GM12878 (cell line): Measurements from ENCODE around the gene WDR26. TPM values are rescaled to one million over a fixed set of nuclear protein-coding genes. Genes with fewer than 3 reads are reported as not detected.

ENCODE experiments used
- ATAC-seq: fragments of 200-7000 bp; cut with Tn5 transposase; 3 replicates; pipeline ENCODE4 v1.9.1; 2020; ENCODE audit warnings: mild to moderate bottlenecking, moderate library complexity
- BruUV-seq: library from RNA; stranded (reverse); fragments of 400-500 nt; replicated peaks from 2 replicates; lab custom pipeline; 2021; lab: Mats Ljungman, UMichigan
- CTCF ChIA-PET: fragments of 300-600 bp; sonication (Branson Sonifier 250); formaldehyde crosslinking; extraction: SDS; loops from one replicate; lab custom pipeline; 2021; ENCODE audit warnings: inconsistent platforms; lab: Yijun Ruan, JAX
- POLR2A ChIA-PET: fragments of 350-600 bp; formaldehyde crosslinking; extraction: SDS; loops from one replicate; lab custom pipeline; 2021; ENCODE audit warnings: inconsistent platforms; lab: Charles Lee
- RAD21 ChIA-PET: fragments of 300-600 bp; sonication (Branson Sonifier 250); formaldehyde crosslinking; loops from one replicate; lab custom pipeline; 2023; ENCODE audit warnings: antibody characterized with exemption; ENCODE audit not compliant: unreplicated experiment; lab: Charles Lee
- SMC1A ChIA-PET: fragments of 300-600 bp; sonication (Branson Sonifier 250); formaldehyde crosslinking; loops from one replicate; lab custom pipeline; 2023; ENCODE audit not compliant: unreplicated experiment, uncharacterized antibody; lab: Charles Lee
- DNase-seq: peaks from one replicate; pipeline ENCODE4 v3.0.0-alpha.2; 2011; ENCODE audit warnings: low read depth, low spot score
- FAIRE-seq: peaks from 3 replicates; lab custom pipeline; 2011; peaks lifted over from hg19 to GRCh38; lab: Jason Lieb, UNC
- H2AFZ ChIP-seq: 2 replicates; pipeline ENCODE4 v1.6.0; 2011; ENCODE audit warnings: low read depth, low read length, control low read depth; ENCODE audit not compliant: control insufficient read depth
- H3K27ac ChIP-seq: 2 replicates; pipeline ENCODE4 v1.5.1; 2011; ENCODE audit warnings: control low read depth; ENCODE audit not compliant: control insufficient read depth, insufficient read depth
- H3K27me3 ChIP-seq, 2 experiments: replicated peaks in 1 of 2; 2 replicates each; pipeline versions ENCODE4 v1.6.0 to v1.6.1; 2011; ENCODE audit warnings: low read length in 1 of 2; ENCODE audit not compliant: control insufficient read depth in 2 of 2, insufficient read depth in 2 of 2
- H3K36me3 ChIP-seq, 2 experiments: 2 replicates each; pipeline ENCODE4 v1.5.1; 2011; ENCODE audit warnings: low read length in 1 of 2; ENCODE audit not compliant: control insufficient read depth in 2 of 2, insufficient read depth in 2 of 2
- H3K4me1 ChIP-seq: 2 replicates; pipeline ENCODE4 v1.6.1; 2011; ENCODE audit warnings: mild to moderate bottlenecking, low read length, moderate library complexity, mixed read lengths; ENCODE audit not compliant: control insufficient read depth, insufficient read depth
- H3K4me2 ChIP-seq: 2 replicates; pipeline ENCODE4 v1.6.0; 2011; ENCODE audit warnings: control low read depth; ENCODE audit not compliant: control insufficient read depth, insufficient read depth
- H3K4me3 ChIP-seq: fragments of 200-600 bp; sonication (generic); 2 replicates; pipeline ENCODE4 v1.5.1; 2016
- H3K79me2 ChIP-seq: 2 replicates; pipeline ENCODE4 v1.6.0; 2011; ENCODE audit warnings: low read length; ENCODE audit not compliant: control insufficient read depth, insufficient read depth
- H3K9ac ChIP-seq: 2 replicates; pipeline ENCODE4 v1.8.0; 2011; ENCODE audit warnings: low read length, control low read depth, mixed read lengths; ENCODE audit not compliant: control insufficient read depth, insufficient read depth
- H3K9me3 ChIP-seq: replicated peaks from 3 replicates; pipeline ENCODE4 v1.5.1; 2011; ENCODE audit warnings: mild to moderate bottlenecking, low read length; ENCODE audit not compliant: control insufficient read depth, insufficient read depth
- H4K20me1 ChIP-seq: 2 replicates; pipeline ENCODE4 v1.6.0; 2011; ENCODE audit not compliant: control insufficient read depth, insufficient read depth
- DPF2 ChIP-seq: fragments of 450-650 bp; IDR thresholded peaks from 2 replicates; pipeline ENCODE4 v1.6.1; 2017; ENCODE audit warnings: mild to moderate bottlenecking
- EED ChIP-seq: sonication (generic); IDR thresholded peaks from 2 replicates; pipeline ENCODE4 v1.6.1; 2016; ENCODE audit warnings: antibody characterized with exemption, low read depth
- HDGF ChIP-seq: fragments of 450-650 bp; IDR thresholded peaks from 2 replicates; pipeline ENCODE4 v1.6.1; 2016; ENCODE audit warnings: antibody characterized with exemption
- IRF4 ChIP-seq: IDR thresholded peaks from 2 replicates; pipeline ENCODE4 v1.6.1; 2011; ENCODE audit warnings: low read depth, low read length
- KLF5 ChIP-seq: fragments of 450-650 bp; IDR thresholded peaks from 2 replicates; pipeline ENCODE4 v1.6.1; 2014; ENCODE audit warnings: mild to moderate bottlenecking; ENCODE audit not compliant: partially characterized antibody
- MTA2 ChIP-seq: fragments of 450-650 bp; IDR thresholded peaks from 2 replicates; pipeline ENCODE4 v1.6.1; 2016; ENCODE audit warnings: low read depth, mild to moderate bottlenecking, moderate library complexity
- NBN ChIP-seq: fragments of 450-650 bp; IDR thresholded peaks from 2 replicates; pipeline ENCODE4 v1.6.1; 2016
- PAX5 ChIP-seq: IDR thresholded peaks from 2 replicates; pipeline ENCODE4 v1.6.1; 2011; ENCODE audit warnings: low read depth, low read length, borderline replicate concordance
- SP1 ChIP-seq: IDR thresholded peaks from one replicate; pipeline ENCODE4 v1.6.1; 2011; ENCODE audit warnings: low read depth, low read length
- SPI1 ChIP-seq: IDR thresholded peaks from 2 replicates; pipeline ENCODE4 v1.6.1; 2011; ENCODE audit warnings: low read depth, mild to moderate bottlenecking, low read length, moderate library complexity, borderline replicate concordance; ENCODE audit not compliant: insufficient read depth
- YY1 ChIP-seq: IDR thresholded peaks from 2 replicates; pipeline ENCODE4 v1.6.1; 2011; ENCODE audit warnings: low read depth, mild to moderate bottlenecking, low read length
- whole genome bisulfite sequencing: methylation state at CpG from one replicate; pipeline ENCODE4 v1.1.6; 2016; ENCODE audit warnings: low lambda C conversion rate; ENCODE audit not compliant: insufficient replicate concordance, insufficient coverage; ENCODE audit errors: missing lambda C conversion rate; 5-methylcytosine and 5-hydroxymethylcytosine counted together
- in situ Hi-C: fragments of 300-500 bp; cut with MboI; formaldehyde crosslinking; loops from 9 replicates; pipeline ENCODE4 v1.14.3; 2018; ENCODE audit warnings: mixed read lengths
- intact Hi-C: fragments of 100-400 bp; cut with micrococcal nuclease; formaldehyde crosslinking; loops from one replicate; pipeline ENCODE4 v1.14.2; 2022; ENCODE audit not compliant: unreplicated experiment
- polyA plus RNA-seq, 11 experiments: library from polyadenylated mRNA; depleted of rRNA in 4 of 11; unstranded in 6 of 11; stranded (reverse) in 5 of 11; fragments of >200 nt; fragmentation: Nextera tagmentation in 4 of 11; fragmentation: Illumina TruSeq in 1 of 11; extraction: Ambion mirVana in 4 of 11; extraction: Trizol in 1 of 11; gene quantifications; 1 replicate in 1 of 11; 2 replicates in 10 of 11; pipeline versions ENCODE4 v1.2.1 to v1.2.3, GENCODE V29; 2011 to 2016; ENCODE audit warnings: inconsistent platforms in 2 of 11, missing spikeins in 2 of 11, low read depth in 1 of 11
- total RNA-seq, 4 experiments: library from RNA; depleted of rRNA in 3 of 4; stranded (reverse); fragments of >200 nt in 3 of 4; fragmentation: Illumina TruSeq in 1 of 4; extraction: Trizol in 1 of 4; gene quantifications; 2 replicates each; pipeline versions ENCODE4 v1.2.1 to v1.2.3, GENCODE V29; 2013 to 2021
- TF ChIP-seq, protein P1 (sequence below): fragments of 450-650 bp; IDR thresholded peaks from 2 replicates; pipeline ENCODE4 v1.6.1; 2017; ENCODE audit warnings: mild to moderate bottlenecking, moderate library complexity
- TF ChIP-seq, protein P2 (sequence below): fragments of 450-650 bp; IDR thresholded peaks from 2 replicates; pipeline ENCODE4 v1.6.1; 2014; ENCODE audit warnings: mild to moderate bottlenecking

The WDR26 gene
- total and polyA plus RNA-seq, 10 of the 15 experiments (the other 5 are each of a cell fraction or from before 2014, with no cell fraction given) = 6.6 to 47.0 (median 24.4) TPM

DNA sequence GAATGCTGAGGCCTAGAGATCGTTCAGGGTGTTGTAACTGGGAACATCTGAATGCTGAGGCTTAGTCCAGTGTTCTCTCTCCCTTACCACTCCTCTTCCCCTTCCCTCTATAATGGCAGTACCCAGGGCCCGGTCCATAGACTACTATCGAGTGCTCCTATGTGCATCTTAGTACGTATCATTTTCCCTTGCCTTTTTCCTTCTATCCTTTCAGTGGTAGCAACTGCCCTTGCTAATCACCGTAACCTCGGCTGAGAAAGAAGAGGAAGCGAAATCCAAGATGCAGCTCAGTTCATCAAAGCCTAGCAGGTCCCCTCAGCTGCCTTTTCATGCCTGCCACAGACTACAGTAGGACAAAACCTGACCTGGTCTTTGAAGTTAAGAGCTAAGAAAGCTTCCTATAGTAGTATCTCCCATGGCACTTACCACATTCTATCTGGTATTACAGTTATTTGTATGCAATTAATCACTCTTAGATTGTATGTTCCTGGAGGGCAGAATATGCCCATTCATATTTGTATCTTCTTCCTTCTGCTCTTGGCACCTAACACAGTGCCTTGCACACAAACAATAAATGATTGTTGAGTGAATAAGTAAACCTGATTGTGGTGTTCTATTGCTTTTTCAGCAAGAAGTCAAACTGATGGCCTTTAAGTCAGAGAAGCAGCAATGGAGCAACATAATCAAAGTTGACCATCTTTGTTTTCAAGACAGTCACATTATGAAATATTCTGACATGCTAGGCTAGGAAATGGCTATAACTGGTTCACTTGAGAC lies 55.6 kb downstream of the WDR26 start:
- 64% methylated on average over 7 of the region's 7 CpGs for WGBS
- CTCF ChIA-PET = interaction anchor here (0.7 to 3.4 kb wide), 12 partner anchors 9 to 263 kb away, joined by 3 to 17 read pairs (median 3); no protein-coding TSS in a partner anchor
- Histone ChIP-seq H3K4me2 (peak overlapping the region; percentile 72), H3K4me1 (peaks cover 44% of the 10 kb centered on the region), H3K9me3 (no peaks in the 10 kb centered on the region), H3K27me3 (no peaks in the 10 kb centered on the region), H3K27ac (peak overlapping the region; percentile 69), H3K36me3 (peaks cover 3 to 10% of the 10 kb centered on the region in 2 experiments; a peak in 3 of 4 replicates), H3K4me3 (no peak overlapping the region), H2AFZ (no peak overlapping the region), H3K79me2 (no peaks in the 10 kb centered on the region), H3K9ac (no peak overlapping the region), H4K20me1 (no peaks in the 10 kb centered on the region)
- no TSS peak for BruUV-seq
- RAD21 ChIA-PET = interaction anchor here (1.0 to 2.8 kb wide), 8 partner anchors 11 to 263 kb away, joined by 4 to 23 read pairs (median 6); partner anchors contain the start of gene CNIH4
- SMC1A ChIA-PET = interaction anchor here (1.0 to 2.3 kb wide), 9 partner anchors 10 to 119 kb away, joined by 3 to 12 read pairs (median 5); no protein-coding TSS in a partner anchor
- POLR2A ChIA-PET = interaction anchor here (1.1 to 3.3 kb wide), 5 partner anchors 10 to 78 kb away, joined by 4 to 18 read pairs (median 9); no protein-coding TSS in a partner anchor
- peak; percentile 75 for ATAC-seq
- no peak for FAIRE-seq
- in situ Hi-C loops (no loop called here), intact Hi-C loops (no loop called here)
- DNase-seq = peak; percentile 34
- TF ChIP-seq MTA2 (peak; percentile 8; the same call in 1 of the 2 replicates), YY1 (0 out of 2 replicates have a peak, but pooled peaks have one; percentile 28), SP1 (no peak), PAX5 (no peak), NBN (0 out of 2 replicates have a peak, but pooled peaks have one; percentile 33), DPF2 (0 out of 2 replicates have a peak, but pooled peaks have one; percentile 25), HDGF (peak; percentile 33; the same call in 1 of the 2 replicates), KLF5 (no peak), IRF4 (no peak), SPI1 (peak; percentile 82), EED (0 out of 2 replicates have a peak, but pooled peaks have one; percentile 20)
- TF ChIP-seq, protein P1, sequence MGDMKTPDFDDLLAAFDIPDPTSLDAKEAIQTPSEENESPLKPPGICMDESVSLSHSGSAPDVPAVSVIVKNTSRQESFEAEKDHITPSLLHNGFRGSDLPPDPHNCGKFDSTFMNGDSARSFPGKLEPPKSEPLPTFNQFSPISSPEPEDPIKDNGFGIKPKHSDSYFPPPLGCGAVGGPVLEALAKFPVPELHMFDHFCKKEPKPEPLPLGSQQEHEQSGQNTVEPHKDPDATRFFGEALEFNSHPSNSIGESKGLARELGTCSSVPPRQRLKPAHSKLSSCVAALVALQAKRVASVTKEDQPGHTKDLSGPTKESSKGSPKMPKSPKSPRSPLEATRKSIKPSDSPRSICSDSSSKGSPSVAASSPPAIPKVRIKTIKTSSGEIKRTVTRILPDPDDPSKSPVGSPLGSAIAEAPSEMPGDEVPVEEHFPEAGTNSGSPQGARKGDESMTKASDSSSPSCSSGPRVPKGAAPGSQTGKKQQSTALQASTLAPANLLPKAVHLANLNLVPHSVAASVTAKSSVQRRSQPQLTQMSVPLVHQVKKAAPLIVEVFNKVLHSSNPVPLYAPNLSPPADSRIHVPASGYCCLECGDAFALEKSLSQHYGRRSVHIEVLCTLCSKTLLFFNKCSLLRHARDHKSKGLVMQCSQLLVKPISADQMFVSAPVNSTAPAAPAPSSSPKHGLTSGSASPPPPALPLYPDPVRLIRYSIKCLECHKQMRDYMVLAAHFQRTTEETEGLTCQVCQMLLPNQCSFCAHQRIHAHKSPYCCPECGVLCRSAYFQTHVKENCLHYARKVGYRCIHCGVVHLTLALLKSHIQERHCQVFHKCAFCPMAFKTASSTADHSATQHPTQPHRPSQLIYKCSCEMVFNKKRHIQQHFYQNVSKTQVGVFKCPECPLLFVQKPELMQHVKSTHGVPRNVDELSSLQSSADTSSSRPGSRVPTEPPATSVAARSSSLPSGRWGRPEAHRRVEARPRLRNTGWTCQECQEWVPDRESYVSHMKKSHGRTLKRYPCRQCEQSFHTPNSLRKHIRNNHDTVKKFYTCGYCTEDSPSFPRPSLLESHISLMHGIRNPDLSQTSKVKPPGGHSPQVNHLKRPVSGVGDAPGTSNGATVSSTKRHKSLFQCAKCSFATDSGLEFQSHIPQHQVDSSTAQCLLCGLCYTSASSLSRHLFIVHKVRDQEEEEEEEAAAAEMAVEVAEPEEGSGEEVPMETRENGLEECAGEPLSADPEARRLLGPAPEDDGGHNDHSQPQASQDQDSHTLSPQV = no peak
- TF ChIP-seq, protein P2, sequence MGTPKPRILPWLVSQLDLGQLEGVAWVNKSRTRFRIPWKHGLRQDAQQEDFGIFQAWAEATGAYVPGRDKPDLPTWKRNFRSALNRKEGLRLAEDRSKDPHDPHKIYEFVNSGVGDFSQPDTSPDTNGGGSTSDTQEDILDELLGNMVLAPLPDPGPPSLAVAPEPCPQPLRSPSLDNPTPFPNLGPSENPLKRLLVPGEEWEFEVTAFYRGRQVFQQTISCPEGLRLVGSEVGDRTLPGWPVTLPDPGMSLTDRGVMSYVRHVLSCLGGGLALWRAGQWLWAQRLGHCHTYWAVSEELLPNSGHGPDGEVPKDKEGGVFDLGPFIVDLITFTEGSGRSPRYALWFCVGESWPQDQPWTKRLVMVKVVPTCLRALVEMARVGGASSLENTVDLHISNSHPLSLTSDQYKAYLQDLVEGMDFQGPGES = no peak
